GM21381 (cell line): ENCODE results near the gene PHETA1.
"Not testable (repeated sequence)": the region's sequence is repeated elsewhere in the genome, so short reads cannot be mapped to it uniquely, and the experiment has no call there.

Source experiments
- ATAC-seq: cut with Tn5 transposase; IDR thresholded peaks from one replicate; pipeline ENCODE4 v1.9.1; 2021; ENCODE audit warnings: mild to moderate bottlenecking, moderate library complexity; ENCODE audit not compliant: unreplicated experiment

The PHETA1 gene

DNA sequence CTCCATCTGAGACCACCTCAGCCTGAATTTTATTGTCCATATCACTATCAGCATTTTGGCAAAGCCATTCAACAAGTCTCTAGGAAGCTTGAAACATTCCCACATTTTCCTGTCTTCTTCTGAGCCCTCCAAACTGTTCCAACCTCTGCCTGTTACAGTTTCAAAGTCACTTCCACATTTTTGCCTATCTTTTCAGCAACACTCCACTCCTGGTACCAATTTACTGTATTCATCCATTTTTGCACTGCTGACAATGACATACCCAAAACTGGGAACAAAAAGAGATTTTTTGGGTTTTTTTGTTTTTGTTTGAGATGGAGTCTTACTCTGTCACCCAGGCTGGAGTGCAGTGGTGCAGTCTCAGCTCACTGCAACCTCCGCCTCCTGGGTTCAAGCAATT, 4.3 kb upstream of the PHETA1 start:
- not testable (repeated sequence) for ATAC-seq

DNA sequence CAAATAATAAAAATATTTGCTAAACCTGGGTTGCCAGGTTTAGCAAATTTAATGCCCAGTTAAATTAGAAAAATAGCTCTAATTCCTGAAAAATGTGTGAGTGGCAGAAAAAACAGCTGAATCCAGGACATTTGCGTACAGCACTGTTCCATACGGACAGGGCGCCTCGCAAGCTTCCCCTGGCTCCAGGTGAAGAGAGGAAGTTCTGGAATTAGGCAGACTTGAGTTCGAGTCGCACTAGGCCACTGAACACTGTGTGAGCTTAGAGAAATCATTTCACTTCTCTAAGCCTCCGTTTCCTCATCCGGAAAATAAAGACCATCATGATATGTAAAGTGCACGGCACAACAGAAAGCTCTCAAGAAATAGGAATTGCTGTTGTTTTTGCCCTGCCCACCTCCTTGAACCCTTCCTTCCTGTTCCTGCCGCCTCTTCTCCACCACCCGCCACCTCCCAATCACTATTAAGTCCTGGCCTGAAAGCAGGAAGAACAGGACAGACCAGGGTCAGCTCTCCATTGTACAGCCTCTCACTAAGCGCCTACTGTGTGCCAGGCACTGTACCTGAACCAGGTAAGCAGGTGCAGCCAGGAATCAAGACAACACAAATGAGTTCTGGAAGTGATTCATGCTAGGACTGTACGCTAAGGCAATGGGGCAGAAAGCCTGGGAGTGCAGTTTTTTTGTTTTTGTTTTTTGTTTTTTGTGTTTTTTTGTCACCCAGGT, 763 bp upstream of the PHETA1 start:
- ATAC-seq, result no peak

DNA sequence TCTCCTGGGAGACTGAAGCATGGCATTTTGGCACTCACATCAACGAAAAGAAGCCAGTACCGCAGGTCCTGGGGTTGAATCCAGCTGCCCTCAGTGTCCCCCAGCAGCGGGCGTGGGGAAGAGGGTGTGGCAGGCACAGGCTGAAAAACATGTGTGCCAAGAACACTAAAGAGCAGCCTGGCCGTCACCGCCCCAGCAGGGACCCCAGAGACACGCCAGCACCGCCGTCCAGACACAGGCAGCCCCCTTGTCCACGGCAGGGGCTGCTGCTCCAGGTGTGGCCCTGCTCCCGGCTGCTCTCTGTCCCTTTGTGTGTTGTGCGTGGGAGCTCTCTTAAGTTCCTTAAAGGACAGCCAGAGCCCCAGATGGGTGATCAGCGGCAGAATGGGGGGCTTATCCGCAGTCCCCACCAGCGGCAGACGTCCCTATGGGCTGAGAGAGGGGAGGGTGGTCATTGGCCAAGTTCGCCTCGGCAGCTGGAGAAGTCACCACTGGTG, 556 bp downstream of the PHETA1 start:
- ATAC-seq, result peak; percentile 8

DNA sequence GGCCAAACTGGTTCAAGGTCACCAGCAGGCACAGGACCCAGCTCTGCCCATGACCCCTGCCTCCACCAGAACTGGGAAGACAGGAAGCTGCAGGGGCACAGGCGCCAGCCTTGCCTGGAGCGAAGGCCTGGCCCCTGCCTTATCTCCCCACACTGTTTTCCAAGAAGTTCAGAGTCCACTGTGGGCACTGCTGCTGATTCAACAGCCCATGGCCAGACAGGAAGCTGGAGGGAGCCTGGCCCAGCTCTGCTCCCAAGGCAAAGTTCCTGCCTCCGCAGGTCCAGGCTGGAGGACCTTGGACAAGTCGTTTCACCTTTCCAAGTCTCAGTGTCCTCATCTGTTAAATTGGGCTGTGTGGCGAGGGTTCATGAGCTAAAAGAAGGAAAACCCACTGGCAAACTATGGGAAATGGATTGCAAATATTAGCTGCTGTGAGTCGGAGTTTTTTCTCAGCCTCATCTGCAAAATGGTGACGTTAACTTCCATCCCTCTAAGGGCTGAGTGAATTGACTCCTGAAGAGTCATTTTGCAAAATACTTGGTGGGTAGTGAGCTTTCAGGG, 1.2 kb downstream of the PHETA1 start:
- ATAC-seq, result no peak

DNA sequence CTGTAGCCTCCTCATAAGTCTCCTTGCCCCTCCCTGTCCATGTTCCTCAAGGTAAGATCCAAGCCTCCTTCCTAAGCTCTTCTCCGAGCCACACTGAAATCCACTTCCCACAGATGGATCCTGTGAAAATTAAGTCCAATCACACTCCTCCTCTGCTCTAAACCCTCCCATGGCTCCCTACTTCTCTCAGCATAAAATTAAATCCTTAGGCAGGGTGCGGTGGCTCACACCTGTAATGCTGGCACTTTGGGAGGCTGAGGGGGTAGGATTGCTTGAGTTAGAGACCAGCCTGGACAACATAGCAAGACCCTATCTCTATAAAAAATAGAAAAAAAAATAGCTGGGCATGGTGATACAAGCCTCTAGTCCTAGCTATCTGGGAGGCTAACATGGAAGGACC, 2.3 kb downstream of the PHETA1 start:
- no peak for ATAC-seq

DNA sequence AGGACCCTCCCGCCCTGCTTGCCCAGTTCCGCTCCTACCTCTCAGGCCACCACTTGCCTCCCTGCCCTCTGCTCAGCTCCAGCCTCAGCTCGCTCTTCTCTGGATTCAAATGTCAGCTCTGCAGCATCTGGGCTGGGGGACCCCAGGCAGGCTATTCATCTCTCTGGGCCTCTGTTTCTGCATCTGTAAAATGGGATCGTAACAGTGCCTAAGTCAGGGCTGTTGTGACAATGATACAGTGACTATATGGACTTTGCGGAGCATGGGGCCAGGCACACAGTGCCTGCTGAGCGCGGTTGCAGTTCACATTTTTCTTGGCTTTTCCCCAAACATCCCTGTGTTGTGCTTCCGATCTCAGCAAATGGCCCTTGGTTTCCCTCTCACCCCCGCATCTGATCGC, 2.8 kb downstream of the PHETA1 start:
- no peak for ATAC-seq

DNA sequence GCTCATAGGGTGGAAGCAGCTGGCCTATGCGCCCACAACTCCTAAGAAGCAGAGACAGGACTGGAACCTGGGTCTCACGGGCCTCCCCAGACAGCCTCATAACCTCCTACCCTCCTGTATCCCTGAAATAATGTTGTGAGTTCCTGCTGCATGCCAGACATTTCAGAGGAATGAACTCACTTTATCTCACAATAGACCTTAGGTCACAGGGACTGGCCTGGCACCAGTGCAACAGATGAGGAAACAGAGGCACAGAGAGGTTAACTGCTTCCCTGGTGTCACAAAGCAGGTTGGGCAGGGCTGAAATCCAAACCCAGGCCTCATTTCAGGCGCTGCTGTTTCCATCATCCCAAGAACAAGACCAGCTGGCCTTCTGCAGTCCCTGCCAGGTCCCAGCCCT, 5.3 kb downstream of the PHETA1 start:
- no peak for ATAC-seq

DNA sequence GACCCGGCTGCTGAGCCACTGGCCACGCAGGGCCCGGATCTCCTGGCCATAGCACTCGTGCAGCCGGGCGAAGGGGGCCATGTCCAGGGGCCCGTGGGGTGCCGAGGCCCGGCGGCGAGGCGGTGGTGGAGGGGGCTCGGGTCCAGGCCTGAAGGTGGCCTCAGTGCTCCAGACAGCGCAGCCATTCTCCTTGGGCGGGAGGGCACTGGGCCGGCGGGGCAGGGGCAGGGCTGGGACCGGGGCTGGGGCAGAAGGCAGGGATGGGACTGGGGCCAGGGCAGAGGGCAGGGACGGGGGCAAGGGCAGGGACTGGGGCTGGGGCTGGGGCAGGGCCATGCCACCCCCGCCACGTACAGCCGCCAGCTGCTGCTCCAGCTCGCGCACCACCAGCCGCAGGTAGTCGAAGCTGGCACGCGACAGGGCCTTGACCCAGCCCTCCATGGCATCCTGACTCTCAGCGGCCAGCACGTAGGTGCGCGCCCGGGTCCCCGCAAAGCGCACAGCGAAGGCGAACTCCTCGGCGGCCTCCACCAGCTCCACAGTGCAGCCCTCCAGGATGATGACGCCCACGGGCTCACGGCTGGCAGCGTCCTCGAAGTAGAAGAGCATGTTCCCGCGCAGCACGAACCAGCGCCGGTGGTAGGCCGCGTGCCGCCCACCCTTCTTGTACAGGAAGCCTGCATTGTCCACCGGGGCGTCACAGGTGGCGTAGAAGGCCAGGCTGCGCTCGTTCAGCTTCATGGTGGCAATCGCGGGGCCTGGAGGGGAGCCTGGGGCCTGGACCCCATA, 6.0 kb downstream of the PHETA1 start:
- ATAC-seq, result no peak

DNA sequence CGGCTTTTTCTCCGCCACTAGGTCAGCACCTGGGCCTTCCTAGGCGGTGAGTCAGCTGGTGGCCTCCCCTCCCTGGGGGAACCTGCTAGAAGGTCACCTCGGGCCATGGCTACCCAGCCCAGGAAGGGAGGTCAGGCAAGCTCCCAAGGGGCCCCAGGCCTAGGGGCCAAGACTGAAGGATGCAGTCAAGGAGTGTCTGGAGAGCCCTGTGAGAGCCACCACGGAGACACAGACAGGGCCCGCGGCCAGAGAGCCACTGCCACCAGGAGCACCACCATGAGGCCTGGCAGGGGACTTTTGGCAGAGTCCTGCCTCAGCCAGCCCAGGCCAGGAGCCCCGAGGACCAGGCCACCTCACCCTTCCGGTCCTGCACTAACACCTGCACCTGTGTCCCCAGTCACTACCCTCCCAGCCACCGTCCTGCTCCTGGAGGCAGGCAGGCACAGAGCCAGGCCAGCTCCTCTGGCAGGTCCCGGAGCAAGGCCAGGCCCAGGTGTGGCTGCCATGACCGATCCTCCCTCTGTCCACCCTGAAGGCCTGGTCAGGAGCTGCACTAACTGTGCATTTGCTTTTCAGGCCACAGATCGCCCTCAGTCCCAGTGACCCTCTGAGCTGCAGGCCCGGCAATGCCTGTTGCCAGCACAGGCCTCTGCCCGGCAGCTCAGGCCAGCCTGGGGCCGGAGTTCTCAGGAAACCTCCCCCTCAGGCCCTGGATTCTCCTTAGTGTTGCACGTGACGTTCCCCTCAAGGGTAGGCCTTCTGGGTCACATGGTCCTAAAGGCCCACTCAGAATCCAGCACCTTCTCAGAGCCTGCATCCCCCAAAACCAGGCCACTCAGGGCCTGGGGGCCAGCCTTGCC, 6.9 kb downstream of the PHETA1 start:
- ATAC-seq, result no peak

DNA sequence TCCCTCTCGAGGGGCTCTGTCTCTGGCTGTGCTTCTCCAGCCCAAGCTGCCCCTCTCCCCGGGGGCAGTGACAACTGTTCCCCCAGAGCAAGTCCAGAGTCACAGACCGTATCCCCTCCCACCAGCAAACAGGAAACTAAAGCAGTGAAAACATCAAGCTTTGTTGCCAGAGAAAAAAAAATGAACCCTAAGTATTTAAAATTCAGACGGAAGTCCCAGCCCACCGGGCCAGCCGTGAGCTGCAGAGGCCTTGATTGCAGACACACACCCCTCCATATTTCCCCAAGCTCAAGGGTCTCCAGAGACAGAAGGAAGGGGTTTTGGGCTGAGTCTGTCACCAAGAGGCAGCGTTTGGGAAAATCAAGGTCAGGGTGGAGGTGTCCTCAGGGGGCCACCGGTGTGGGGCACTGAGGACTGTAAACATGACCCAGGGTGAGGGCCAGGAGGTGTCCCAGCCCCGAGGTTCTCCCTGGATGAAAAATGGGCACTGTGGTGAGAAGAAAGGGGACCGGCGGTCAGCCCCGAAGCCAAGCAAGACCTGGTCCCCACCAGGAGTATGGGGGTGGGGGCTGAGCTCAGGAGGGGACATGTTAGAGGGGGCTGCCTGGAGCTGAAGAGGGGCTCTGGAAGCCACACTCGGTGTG, 7.7 kb downstream of the PHETA1 start:
- ATAC-seq, result no peak

DNA sequence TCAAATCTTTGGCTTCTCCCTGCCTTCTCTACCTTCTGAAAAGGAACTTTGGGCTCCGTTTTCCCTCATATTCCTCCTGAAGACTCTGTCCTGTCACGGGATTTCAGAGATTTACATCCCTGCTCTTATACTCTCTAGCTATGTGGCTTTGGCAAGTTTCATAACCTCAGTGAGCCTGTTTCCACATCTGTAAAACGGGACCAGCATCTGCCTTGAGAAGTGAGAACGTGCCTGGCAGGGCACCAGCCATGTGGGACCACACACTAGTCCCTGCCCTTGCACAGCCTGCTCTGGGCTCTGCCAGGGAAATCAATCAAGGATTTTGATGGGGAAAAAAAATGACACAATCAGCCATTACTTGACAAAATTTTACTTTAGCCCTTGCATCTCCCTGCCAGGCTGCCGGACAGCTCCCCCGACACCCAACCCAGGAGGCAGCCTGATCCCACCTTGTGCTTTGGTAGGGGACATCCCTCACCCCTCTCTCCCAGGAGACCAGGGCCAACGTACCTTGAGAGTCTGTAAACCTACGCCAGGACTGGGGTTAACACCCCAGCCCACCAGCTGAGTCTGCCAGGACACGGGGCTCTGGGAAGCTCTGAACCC, 8.5 kb downstream of the PHETA1 start:
- no peak for ATAC-seq

DNA sequence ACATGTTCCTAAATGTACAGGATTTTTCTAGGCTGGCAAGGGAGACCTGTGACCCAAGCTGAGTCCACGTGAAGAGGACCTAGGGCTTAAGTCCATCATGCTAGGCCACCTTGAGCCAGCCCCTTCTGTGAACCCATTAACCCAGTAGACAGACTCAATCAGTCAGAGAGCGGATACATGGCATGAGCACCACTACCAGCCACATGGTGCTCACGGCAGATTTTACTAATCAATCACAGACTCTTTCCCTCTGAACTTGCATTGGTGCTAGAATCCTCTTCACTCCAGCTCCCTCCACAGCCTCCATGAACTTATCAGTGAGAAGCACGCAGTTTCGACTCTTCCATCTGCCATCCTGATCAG, 9.0 kb downstream of the PHETA1 start:
- no peak for ATAC-seq

DNA sequence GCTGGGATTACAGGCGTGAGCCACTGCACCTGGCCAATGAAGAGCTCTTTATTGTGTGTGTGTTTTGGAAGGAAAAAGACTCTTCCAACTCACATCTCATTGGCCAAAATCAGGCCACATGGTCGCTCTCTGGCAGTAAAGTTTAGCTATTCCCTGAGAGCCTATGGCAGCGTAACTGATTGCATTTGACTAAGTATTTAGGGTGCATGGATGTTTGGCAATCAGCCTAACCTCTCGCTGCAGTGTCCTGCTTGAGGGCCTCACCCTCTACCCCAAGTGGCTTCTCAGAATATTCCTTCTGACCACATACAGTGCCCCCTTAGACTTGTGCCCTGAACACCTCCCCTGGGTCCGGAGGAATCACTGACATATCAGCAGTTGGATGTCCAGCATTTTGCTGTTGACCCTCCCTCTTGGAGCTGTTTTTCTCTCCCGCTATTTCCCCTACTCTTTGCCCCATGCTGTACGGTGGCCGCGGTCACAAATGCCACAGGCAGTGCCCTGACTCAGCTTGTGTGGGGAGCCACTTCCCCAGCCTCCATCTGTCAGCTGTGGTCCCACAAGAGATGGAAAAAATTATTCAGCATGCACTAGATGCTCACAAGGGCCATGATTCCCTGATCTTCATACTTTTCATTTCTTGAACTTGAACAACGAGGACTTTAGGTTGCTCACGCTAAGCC, 9.5 kb downstream of the PHETA1 start:
- no peak for ATAC-seq

DNA sequence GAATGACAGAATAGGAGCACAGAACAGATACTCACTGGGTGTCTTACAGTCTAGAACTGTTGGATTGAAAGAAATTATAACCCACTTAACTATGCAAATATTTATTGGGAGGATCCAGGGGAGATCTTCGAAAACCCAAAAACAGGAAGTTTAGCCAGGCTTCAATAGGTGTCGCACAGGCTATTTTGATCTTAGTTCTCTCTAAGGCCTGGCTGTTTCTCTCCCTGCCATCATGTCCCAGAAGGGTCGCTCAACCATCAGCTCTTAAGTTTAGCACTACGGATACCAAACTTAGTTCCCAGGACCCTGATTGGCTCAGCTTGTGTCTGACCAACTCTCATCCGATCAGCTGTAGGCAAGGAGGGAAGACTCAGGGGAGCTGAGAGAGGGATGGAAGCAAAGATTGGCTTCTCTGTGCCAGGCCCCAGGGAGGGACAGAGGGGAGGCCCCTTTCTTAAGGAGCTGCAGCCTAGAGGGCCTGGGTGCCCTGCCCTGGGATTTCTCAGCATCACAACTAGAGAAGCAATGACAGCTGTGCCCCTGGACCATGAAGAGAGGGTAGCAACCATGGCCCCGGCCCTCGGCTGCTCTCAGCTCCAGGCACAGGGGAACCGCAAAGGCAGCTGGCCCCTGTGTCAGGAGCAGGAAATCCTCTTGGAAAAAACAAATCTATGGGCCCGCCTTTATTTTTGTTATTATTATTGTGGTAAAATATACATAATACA, 13.5 kb downstream of the PHETA1 start:
- ATAC-seq, result no peak

DNA sequence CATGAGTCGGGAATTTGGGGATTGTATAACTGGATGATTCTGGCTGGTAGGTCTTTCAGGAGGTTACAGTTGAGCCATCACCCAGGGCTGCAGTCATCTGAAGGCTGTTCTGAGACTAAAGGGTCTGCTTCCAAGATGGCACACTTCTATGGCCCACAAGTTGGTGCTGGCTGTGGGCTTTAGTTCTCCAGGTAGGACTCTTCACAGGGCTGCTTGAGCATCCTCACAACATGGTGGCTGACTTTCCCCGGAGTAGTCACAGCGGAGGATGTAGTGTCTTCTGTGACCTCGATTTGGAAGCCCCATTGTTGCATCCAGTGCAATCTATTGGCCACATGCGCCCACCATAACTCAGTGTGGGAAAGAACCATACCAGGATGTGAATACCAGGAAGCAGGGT, 14.4 kb downstream of the PHETA1 start:
- ATAC-seq, result no peak

DNA sequence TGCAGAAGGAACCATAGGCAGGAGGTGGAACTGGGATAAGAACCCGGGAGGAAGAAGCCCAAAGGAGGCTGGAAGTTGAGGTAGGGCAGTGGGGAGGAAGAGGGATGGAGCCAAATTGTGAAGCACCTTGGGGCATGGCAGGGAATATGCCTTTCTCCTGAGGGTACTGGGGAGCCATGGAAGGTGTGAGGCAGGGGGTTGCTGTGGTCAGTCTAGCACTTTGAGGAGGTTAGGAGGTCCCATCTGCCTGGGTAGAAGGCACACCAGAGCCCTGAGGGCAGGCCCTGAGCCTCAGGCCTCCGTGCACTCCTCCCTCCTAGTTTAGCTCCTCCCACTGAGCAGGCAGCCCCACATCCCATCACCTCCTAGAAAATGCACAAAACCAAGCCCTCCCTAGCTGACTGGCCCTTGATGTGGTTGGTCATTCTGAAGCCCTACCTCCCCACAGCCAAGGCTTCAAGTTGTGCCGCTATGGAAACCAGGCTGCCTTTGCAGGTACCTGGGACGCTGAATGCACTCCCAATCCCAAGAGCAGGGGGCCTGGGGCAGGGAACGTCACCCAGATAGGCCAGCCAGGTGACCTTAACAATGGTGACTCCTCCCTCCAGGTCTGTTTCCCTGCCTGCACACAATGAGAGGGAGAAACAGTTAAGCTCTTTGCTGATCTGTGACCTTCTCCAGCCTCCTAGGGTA, 15.1 kb downstream of the PHETA1 start:
- ATAC-seq, result no peak

DNA sequence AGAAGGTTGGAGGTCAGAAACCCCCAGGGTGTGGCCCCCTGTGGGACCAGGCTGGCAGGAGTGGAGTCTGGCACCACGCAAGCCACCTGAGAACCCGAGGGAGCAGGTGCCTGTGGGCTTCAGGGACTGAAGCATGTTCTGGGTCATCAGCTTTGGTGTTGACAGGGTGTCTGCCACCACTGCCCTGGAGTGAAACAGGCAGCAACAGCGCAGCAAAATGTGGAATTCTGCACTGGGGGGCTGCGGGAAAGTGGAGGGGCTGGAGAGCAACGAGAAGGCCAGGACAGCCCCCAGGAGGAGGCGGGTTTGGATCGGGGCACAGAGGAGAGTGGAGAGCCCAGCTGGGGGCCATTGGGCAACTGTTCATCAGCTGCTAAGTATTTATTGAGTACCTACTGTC, 15.9 kb downstream of the PHETA1 start:
- ATAC-seq, result no peak

DNA sequence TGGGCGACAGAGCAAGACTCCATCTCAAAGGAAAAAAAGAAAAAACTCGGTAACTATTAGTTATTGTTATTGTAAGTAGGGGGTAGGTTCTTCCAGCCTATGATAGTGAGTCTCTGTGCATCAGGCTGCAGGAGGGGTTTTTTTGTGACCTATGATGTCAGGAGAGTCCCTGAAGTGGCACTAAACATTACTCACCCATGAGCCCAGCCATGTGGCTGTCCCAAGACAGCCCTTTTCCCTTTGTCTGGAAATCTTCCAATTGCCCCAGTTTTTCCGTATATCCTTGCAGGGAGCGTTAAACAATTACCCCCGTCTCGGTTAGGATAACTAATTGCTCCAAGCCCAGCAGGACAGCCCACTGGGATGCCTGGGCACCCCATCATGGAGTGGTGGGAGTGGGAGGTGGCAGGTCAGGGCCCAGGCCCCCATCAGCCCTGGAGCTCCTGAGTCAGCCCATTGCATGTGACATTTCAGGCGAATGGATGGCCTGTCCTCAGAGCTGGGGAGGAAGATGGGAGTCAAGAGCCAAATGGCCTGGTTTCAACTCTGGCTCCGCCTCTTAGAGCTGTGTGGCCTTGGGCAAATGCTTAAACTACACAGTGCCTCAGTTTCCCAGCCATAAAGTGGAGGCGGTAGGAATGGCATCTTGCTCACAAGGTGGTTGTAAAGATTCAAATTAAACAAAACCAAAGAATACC, 16.4 kb downstream of the PHETA1 start:
- ATAC-seq, result no peak
